Retinal pigment epithelial cell (primary cell): ENCODE data around the gene ZNRD2.

Source experiments
- DNase-seq: peaks from one replicate; pipeline ENCODE4 v3.0.0-alpha.2; 2010; ENCODE audit warnings: low read depth
- H3K4me3 ChIP-seq: 2 replicates; pipeline ENCODE4 v1.5.1; 2011; ENCODE audit warnings: mild to moderate bottlenecking, low read length, control low read depth, moderate library complexity
- CTCF ChIP-seq: conservative IDR thresholded peaks from 2 replicates; pipeline ENCODE4 v1.5.1; 2011; ENCODE audit warnings: low read depth, low read length, control low read depth, inconsistent platforms

ZNRD2 gene

GRCh38 chr11:65576867-65577755, 6.8 kb downstream of the ZNRD2 start:
- no peak for DNase-seq
- TF ChIP-seq CTCF, result no peak
- H3K4me3 ChIP-seq, result peak overlapping the region; percentile 50

- no peak for DNase-seq
- TF ChIP-seq CTCF, result no peak
- peak overlapping the region; percentile 28 for H3K4me3 ChIP-seq
These were observed 7.5 kb downstream of the ZNRD2 start for GRCh38 chr11:65577756-65578109.

GRCh38 chr11:65578134-65578533, 7.9 kb downstream of the ZNRD2 start:
- no peak for TF ChIP-seq CTCF
- no peak for DNase-seq
- no peak overlapping the region for H3K4me3 ChIP-seq

GRCh38 chr11:65578667-65579066, 8.4 kb downstream of the ZNRD2 start:
- TF ChIP-seq CTCF, result no peak

GRCh38 chr11:65579291-65579690, 9.0 kb downstream of the ZNRD2 start:
- no peak overlapping the region for H3K4me3 ChIP-seq
- DNase-seq, result no peak
- TF ChIP-seq CTCF, result no peak

More at GRCh38 chr11:65578667-65579066, 8.4 kb downstream of the ZNRD2 start:
- no peak for DNase-seq
- H3K4me3 ChIP-seq, result no peak overlapping the region

- DNase-seq, result no peak
- TF ChIP-seq CTCF, result no peak
- no peak overlapping the region for H3K4me3 ChIP-seq
These were observed 9.9 kb downstream of the ZNRD2 start for GRCh38 chr11:65580031-65580692.

GRCh38 chr11:65580756-65581155, 10.5 kb downstream of the ZNRD2 start:
- H3K4me3 ChIP-seq, result no peak overlapping the region
- no peak for TF ChIP-seq CTCF
- DNase-seq, result no peak
